GM23338 (cell line): Measurements from ENCODE around the gene SSNA1. TPM values are rescaled to one million over a fixed set of nuclear protein-coding genes. Genes with fewer than 3 reads are reported as not detected.
A peak's percentile ranks its signal among the peaks of the same experiment; 100 is the strongest.

Source experiments
- ATAC-seq: fragments of 200-7000 bp; cut with Tn5 transposase; 3 replicates; pipeline ENCODE4 v1.9.1; 2020
- DNase-seq: peaks from one replicate; pipeline ENCODE4 v3.0.0-alpha.2; 2015; ENCODE audit warnings: low spot score
- H2AFZ ChIP-seq: fragments of 200-600 bp; sonication (generic); 2 replicates; pipeline ENCODE4 v1.8.0; 2016; ENCODE audit warnings: antibody characterized with exemption, mild to moderate bottlenecking, moderate library complexity
- H3F3A ChIP-seq: fragments of 200-600 bp; sonication (generic); replicated peaks from 2 replicates; pipeline ENCODE4 v1.8.0; 2017; ENCODE audit warnings: antibody characterized with exemption, mixed run types, low read depth
- H3K27ac ChIP-seq: fragments of 200-600 bp; sonication (generic); 2 replicates; pipeline ENCODE4 v1.6.1; 2016; ENCODE audit warnings: low read depth
- H3K27me3 ChIP-seq: fragments of 200-600 bp; sonication (generic); 2 replicates; pipeline ENCODE4 v1.8.0; 2016; ENCODE audit warnings: mild to moderate bottlenecking, mixed run types, moderate library complexity; ENCODE audit not compliant: insufficient read depth
- H3K36me3 ChIP-seq: fragments of 200-600 bp; sonication (generic); 2 replicates; pipeline ENCODE4 v1.8.0; 2016; ENCODE audit warnings: mild to moderate bottlenecking; ENCODE audit not compliant: insufficient read depth
- H3K4me1 ChIP-seq: fragments of 200-600 bp; sonication (generic); 2 replicates; pipeline ENCODE4 v1.8.0; 2016; ENCODE audit warnings: mild to moderate bottlenecking, moderate library complexity; ENCODE audit not compliant: insufficient read depth
- H3K4me2 ChIP-seq: fragments of 200-600 bp; sonication (generic); 2 replicates; pipeline ENCODE4 v1.7.1; 2017; ENCODE audit warnings: mixed run types
- H3K4me3 ChIP-seq: fragments of 200-600 bp; sonication (generic); 2 replicates; pipeline ENCODE4 v1.6.1; 2016; ENCODE audit warnings: mixed run types
- H3K79me2 ChIP-seq: fragments of 200-600 bp; sonication (generic); replicated peaks from 2 replicates; pipeline ENCODE4 v1.8.0; 2017; ENCODE audit warnings: mild to moderate bottlenecking; ENCODE audit not compliant: insufficient read depth
- H3K9me2 ChIP-seq: fragments of 200-600 bp; sonication (generic); 2 replicates; pipeline ENCODE4 v1.8.0; 2017; ENCODE audit not compliant: insufficient read depth
- H4K20me1 ChIP-seq: fragments of 200-600 bp; sonication (generic); replicated peaks from 2 replicates; pipeline ENCODE4 v1.8.0; 2017; ENCODE audit warnings: mild to moderate bottlenecking; ENCODE audit not compliant: insufficient read depth
- H3K27ac Mint-ChIP-seq: 2 replicates; pipeline ENCODE4 v1.8.0; 2020; ENCODE audit warnings: inconsistent platforms, mild to moderate bottlenecking, moderate library complexity, mixed read lengths
- H3K27me3 Mint-ChIP-seq: 3 replicates; pipeline ENCODE4 v1.8.0; 2022; ENCODE audit warnings: low read depth, mild to moderate bottlenecking, moderate library complexity, mixed read lengths, inconsistent platforms; ENCODE audit not compliant: insufficient read depth, poor library complexity
- H3K36me3 Mint-ChIP-seq: 3 replicates; pipeline ENCODE4 v1.8.0; 2021; ENCODE audit warnings: low read depth, mild to moderate bottlenecking, inconsistent platforms, moderate library complexity, mixed read lengths
- H3K4me1 Mint-ChIP-seq: 3 replicates; pipeline ENCODE4 v1.8.0; 2020; ENCODE audit warnings: mild to moderate bottlenecking, inconsistent platforms, mixed read lengths
- H3K4me3 Mint-ChIP-seq: 3 replicates; pipeline ENCODE4 v1.8.0; 2021; ENCODE audit warnings: moderate library complexity, mild to moderate bottlenecking, inconsistent platforms, mixed read lengths
- H3K9me3 Mint-ChIP-seq: 3 replicates; pipeline ENCODE4 v1.8.0; 2020; ENCODE audit warnings: moderate library complexity, mild to moderate bottlenecking, inconsistent platforms, mixed read lengths
- CREB1 ChIP-seq: fragments of 250-450 bp; sonication (Bioruptor Pico); IDR thresholded peaks from 2 replicates; pipeline ENCODE4 v1.5.0; 2020; ENCODE audit warnings: low read depth, mild to moderate bottlenecking, moderate library complexity
- EZH2 ChIP-seq: fragments of 200-600 bp; sonication (generic); IDR thresholded peaks from one replicate; pipeline ENCODE4 v1.8.0; 2017; ENCODE audit warnings: antibody characterized with exemption, mild to moderate bottlenecking, low read depth; ENCODE audit not compliant: unreplicated experiment
- EZH2phosphoT487 ChIP-seq: fragments of 200-600 bp; sonication (generic); IDR thresholded peaks from one replicate; pipeline ENCODE4 v1.8.1; 2018; ENCODE audit warnings: antibody characterized with exemption; ENCODE audit not compliant: unreplicated experiment
- JUNB ChIP-seq: IDR thresholded peaks from one replicate; pipeline ENCODE4 v1.6.1; 2016; ENCODE audit warnings: antibody characterized with exemption; ENCODE audit not compliant: unreplicated experiment
- NANOG ChIP-seq: IDR thresholded peaks from 2 replicates; pipeline ENCODE4 v1.6.1; 2016; ENCODE audit warnings: antibody characterized with exemption, borderline replicate concordance
- POLR2AphosphoS5 ChIP-seq: IDR thresholded peaks from 2 replicates; pipeline ENCODE4 v1.6.1; 2016; ENCODE audit warnings: antibody characterized with exemption, low read depth
- STAT1 ChIP-seq: IDR thresholded peaks from one replicate; pipeline ENCODE4 v1.6.1; 2016; ENCODE audit warnings: antibody characterized with exemption; ENCODE audit not compliant: unreplicated experiment
- ZNF331 ChIP-seq: fragments of 250-450 bp; sonication (Bioruptor Pico); IDR thresholded peaks from 2 replicates; pipeline ENCODE4 v1.5.0; 2020; ENCODE audit warnings: low read depth, mild to moderate bottlenecking, moderate library complexity
- polyA plus RNA-seq: library from polyadenylated mRNA; unstranded; fragments of >200 nt; fragmentation: Nextera tagmentation; extraction: Ambion mirVana; gene quantifications from 2 replicates; pipeline ENCODE4 v1.2.1, GENCODE V29; 2016
- total RNA-seq: library from RNA; depleted of rRNA; stranded (reverse); fragments of >200 nt; shearing (Covaris generic); gene quantifications from 2 replicates; pipeline ENCODE4 v1.2.3, GENCODE V29; 2014
- TF ChIP-seq, protein P1 (sequence below): fragments of 250-450 bp; sonication (Bioruptor Pico); IDR thresholded peaks from 2 replicates; pipeline ENCODE4 v1.5.0; 2020; ENCODE audit warnings: mild to moderate bottlenecking, moderate library complexity
- TF ChIP-seq, protein P2 (sequence below): IDR thresholded peaks from one replicate; pipeline ENCODE4 v1.6.1; 2018; ENCODE audit warnings: antibody characterized with exemption; ENCODE audit not compliant: unreplicated experiment
- TF ChIP-seq, protein P3 (sequence below): IDR thresholded peaks from 2 replicates; pipeline ENCODE4 v1.6.1; 2016; ENCODE audit warnings: antibody characterized with exemption
- TF ChIP-seq, protein P4 (sequence below), 2 experiments: fragments of 200-600 bp in 1 of 2; sonication (generic) in 1 of 2; conservative IDR thresholded peaks; 2 replicates each; pipeline versions ENCODE4 v1.5.1 to v1.6.1; 2016 to 2017; ENCODE audit warnings: antibody characterized with exemption in 2 of 2, low read depth in 2 of 2, mild to moderate bottlenecking in 2 of 2, moderate library complexity in 1 of 2

Gene SSNA1
- total and polyA plus RNA-seq, 2 experiments from 2014 or later, result 132 to 154 TPM

DNA sequence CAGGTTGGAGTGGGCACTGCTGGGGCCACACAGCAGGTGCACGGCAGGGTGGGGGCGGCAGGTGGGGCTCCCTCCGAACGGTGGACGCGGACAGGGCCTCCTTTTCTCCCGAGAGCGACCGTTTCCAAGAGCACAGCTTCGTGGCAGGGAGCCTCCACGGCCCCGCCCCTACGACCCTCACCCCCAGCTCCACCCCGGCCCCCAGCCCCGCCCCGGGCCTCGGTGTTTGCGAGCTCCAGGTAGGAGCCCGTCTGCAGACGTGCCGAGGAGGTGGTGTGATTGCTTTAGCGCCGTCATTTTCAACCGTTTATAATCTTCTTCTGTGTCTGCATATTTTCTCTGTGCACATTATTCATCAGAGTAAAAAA lies 40.7 kb upstream of the SSNA1 start (continued):
- TF ChIP-seq, protein P1, sequence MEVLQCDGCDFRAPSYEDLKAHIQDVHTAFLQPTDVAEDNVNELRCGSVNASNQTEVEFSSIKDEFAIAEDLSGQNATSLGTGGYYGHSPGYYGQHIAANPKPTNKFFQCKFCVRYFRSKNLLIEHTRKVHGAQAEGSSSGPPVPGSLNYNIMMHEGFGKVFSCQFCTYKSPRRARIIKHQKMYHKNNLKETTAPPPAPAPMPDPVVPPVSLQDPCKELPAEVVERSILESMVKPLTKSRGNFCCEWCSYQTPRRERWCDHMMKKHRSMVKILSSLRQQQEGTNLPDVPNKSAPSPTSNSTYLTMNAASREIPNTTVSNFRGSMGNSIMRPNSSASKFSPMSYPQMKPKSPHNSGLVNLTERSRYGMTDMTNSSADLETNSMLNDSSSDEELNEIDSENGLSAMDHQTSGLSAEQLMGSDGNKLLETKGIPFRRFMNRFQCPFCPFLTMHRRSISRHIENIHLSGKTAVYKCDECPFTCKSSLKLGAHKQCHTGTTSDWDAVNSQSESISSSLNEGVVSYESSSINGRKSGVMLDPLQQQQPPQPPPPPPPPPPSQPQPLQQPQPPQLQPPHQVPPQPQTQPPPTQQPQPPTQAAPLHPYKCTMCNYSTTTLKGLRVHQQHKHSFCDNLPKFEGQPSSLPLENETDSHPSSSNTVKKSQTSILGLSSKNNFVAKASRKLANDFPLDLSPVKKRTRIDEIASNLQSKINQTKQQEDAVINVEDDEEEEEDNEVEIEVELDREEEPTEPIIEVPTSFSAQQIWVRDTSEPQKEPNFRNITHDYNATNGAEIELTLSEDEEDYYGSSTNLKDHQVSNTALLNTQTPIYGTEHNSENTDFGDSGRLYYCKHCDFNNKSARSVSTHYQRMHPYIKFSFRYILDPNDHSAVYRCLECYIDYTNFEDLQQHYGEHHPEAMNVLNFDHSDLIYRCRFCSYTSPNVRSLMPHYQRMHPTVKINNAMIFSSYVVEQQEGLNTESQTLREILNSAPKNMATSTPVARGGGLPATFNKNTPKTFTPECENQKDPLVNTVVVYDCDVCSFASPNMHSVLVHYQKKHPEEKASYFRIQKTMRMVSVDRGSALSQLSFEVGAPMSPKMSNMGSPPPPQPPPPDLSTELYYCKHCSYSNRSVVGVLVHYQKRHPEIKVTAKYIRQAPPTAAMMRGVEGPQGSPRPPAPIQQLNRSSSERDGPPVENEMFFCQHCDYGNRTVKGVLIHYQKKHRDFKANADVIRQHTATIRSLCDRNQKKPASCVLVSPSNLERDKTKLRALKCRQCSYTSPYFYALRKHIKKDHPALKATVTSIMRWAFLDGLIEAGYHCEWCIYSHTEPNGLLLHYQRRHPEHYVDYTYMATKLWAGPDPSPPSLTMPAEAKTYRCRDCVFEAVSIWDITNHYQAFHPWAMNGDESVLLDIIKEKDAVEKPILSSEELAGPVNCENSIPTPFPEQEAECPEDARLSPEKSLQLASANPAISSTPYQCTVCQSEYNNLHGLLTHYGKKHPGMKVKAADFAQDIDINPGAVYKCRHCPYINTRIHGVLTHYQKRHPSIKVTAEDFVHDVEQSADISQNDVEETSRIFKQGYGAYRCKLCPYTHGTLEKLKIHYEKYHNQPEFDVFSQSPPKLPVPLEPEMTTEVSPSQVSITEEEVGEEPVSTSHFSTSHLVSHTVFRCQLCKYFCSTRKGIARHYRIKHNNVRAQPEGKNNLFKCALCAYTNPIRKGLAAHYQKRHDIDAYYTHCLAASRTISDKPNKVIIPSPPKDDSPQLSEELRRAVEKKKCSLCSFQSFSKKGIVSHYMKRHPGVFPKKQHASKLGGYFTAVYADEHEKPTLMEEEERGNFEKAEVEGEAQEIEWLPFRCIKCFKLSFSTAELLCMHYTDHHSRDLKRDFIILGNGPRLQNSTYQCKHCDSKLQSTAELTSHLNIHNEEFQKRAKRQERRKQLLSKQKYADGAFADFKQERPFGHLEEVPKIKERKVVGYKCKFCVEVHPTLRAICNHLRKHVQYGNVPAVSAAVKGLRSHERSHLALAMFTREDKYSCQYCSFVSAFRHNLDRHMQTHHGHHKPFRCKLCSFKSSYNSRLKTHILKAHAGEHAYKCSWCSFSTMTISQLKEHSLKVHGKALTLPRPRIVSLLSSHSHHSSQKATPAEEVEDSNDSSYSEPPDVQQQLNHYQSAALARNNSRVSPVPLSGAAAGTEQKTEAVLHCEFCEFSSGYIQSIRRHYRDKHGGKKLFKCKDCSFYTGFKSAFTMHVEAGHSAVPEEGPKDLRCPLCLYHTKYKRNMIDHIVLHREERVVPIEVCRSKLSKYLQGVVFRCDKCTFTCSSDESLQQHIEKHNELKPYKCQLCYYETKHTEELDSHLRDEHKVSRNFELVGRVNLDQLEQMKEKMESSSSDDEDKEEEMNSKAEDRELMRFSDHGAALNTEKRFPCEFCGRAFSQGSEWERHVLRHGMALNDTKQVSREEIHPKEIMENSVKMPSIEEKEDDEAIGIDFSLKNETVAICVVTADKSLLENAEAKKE (CRISPR knock-in tag), result no peak

DNA sequence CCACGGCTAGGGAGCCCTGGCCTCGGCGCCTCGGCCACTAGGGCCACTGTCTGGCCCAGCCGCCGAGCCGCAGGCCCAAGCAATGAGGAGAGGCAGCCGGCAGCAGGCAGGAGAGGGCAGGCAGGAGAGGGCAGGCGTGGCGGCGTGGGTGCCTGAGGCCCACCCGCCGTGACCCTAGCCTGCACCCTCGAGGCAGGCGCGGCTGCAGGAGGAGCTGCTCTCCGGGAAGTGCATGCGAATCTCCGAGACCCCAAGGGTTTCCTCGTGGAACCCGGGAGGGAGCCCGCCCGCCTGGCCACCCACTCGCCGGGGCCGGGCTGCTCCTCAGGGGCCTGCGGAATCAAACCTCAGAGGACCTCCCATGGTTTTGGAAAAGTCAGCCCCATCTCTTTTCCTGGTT lies 40.2 kb upstream of the SSNA1 start:
- no peaks in the 10 kb centered on the region for H3K9me2 ChIP-seq
- peaks cover 11% of the 10 kb centered on the region for H3K27me3 Mint-ChIP-seq
- peak; percentile 11 for ATAC-seq
- no peak overlapping the region; the same call in 2 of the 3 replicates for H3K4me3 Mint-ChIP-seq
- no peaks in the 10 kb centered on the region for H3K36me3 Mint-ChIP-seq
- H2AFZ ChIP-seq, result no peak overlapping the region
- H3K36me3 ChIP-seq, result no peaks in the 10 kb centered on the region
- H3K27me3 ChIP-seq, result no peaks in the 10 kb centered on the region
- no peak overlapping the region for H3K4me2 ChIP-seq
- peaks cover 13% of the 10 kb centered on the region; the same call in 2 of the 3 replicates for H3K9me3 Mint-ChIP-seq
- H3K27ac ChIP-seq, result no peak overlapping the region
- no peaks in the 10 kb centered on the region for H3K79me2 ChIP-seq
- no peaks in the 10 kb centered on the region for H3K4me1 ChIP-seq
- no peak overlapping the region for H3K4me3 ChIP-seq
- H3K27ac Mint-ChIP-seq, result no peak overlapping the region
- no peaks in the 10 kb centered on the region; the same call in 1 of the 2 replicates for H4K20me1 ChIP-seq
- H3F3A ChIP-seq, result peaks cover 15% of the 10 kb centered on the region
- H3K4me1 Mint-ChIP-seq, result peaks cover 2% of the 10 kb centered on the region; the same call in 1 of the 3 replicates
- DNase-seq, result no peak
- TF ChIP-seq EZH2, result no peak
- TF ChIP-seq POLR2AphosphoS5, result no peak
- TF ChIP-seq, protein P2, sequence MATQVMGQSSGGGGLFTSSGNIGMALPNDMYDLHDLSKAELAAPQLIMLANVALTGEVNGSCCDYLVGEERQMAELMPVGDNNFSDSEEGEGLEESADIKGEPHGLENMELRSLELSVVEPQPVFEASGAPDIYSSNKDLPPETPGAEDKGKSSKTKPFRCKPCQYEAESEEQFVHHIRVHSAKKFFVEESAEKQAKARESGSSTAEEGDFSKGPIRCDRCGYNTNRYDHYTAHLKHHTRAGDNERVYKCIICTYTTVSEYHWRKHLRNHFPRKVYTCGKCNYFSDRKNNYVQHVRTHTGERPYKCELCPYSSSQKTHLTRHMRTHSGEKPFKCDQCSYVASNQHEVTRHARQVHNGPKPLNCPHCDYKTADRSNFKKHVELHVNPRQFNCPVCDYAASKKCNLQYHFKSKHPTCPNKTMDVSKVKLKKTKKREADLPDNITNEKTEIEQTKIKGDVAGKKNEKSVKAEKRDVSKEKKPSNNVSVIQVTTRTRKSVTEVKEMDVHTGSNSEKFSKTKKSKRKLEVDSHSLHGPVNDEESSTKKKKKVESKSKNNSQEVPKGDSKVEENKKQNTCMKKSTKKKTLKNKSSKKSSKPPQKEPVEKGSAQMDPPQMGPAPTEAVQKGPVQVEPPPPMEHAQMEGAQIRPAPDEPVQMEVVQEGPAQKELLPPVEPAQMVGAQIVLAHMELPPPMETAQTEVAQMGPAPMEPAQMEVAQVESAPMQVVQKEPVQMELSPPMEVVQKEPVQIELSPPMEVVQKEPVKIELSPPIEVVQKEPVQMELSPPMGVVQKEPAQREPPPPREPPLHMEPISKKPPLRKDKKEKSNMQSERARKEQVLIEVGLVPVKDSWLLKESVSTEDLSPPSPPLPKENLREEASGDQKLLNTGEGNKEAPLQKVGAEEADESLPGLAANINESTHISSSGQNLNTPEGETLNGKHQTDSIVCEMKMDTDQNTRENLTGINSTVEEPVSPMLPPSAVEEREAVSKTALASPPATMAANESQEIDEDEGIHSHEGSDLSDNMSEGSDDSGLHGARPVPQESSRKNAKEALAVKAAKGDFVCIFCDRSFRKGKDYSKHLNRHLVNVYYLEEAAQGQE, result no peak
- no peak for TF ChIP-seq ZNF331
- TF ChIP-seq, protein P3, sequence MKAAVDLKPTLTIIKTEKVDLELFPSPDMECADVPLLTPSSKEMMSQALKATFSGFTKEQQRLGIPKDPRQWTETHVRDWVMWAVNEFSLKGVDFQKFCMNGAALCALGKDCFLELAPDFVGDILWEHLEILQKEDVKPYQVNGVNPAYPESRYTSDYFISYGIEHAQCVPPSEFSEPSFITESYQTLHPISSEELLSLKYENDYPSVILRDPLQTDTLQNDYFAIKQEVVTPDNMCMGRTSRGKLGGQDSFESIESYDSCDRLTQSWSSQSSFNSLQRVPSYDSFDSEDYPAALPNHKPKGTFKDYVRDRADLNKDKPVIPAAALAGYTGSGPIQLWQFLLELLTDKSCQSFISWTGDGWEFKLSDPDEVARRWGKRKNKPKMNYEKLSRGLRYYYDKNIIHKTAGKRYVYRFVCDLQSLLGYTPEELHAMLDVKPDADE, result no peak
- no peak for TF ChIP-seq NANOG
- no peak for TF ChIP-seq EZH2phosphoT487
- TF ChIP-seq CREB1 (CRISPR knock-in tag), result no peak
- TF ChIP-seq, protein P4, sequence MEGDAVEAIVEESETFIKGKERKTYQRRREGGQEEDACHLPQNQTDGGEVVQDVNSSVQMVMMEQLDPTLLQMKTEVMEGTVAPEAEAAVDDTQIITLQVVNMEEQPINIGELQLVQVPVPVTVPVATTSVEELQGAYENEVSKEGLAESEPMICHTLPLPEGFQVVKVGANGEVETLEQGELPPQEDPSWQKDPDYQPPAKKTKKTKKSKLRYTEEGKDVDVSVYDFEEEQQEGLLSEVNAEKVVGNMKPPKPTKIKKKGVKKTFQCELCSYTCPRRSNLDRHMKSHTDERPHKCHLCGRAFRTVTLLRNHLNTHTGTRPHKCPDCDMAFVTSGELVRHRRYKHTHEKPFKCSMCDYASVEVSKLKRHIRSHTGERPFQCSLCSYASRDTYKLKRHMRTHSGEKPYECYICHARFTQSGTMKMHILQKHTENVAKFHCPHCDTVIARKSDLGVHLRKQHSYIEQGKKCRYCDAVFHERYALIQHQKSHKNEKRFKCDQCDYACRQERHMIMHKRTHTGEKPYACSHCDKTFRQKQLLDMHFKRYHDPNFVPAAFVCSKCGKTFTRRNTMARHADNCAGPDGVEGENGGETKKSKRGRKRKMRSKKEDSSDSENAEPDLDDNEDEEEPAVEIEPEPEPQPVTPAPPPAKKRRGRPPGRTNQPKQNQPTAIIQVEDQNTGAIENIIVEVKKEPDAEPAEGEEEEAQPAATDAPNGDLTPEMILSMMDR (conservative IDR thresholded peaks at IDR 0.05; ENCODE audit: low read depth in 2 of 2), result no peak
- TF ChIP-seq JUNB, result no peak
- TF ChIP-seq STAT1, result no peak
